Pancreas (tissue), 10 donors: Measurements from ENCODE around the gene CST9. TPM values are rescaled to one million over a fixed set of nuclear protein-coding genes. Genes with fewer than 3 reads are reported as not detected.

Experiments used
- ATAC-seq, 4 donors: fragments of 200-7000 bp; cut with Tn5 transposase; one replicate each; pipeline versions ENCODE4 v1.8.0 to v1.9.1; 2020; ENCODE audit warnings: mild to moderate bottlenecking in 4 of 4, moderate library complexity in 4 of 4
- DNase-seq, 6 donors: peaks; one replicate each; pipeline ENCODE4 v3.0.0-alpha.2; 2020
- FAIRE-seq: peaks from 2 replicates; lab custom pipeline; 2012; peaks lifted over from hg19 to GRCh38; lab: Jason Lieb, UNC
- H3K27ac ChIP-seq, 4 donors: fragments of 200-600 bp; sonication (generic); 1 replicate in 3 of 4; 2 replicates in 1 of 4; pipeline versions ENCODE4 v1.5.0 to v1.8.0; 2020
- H3K27me3 ChIP-seq, 4 donors: fragments of 200-600 bp; one replicate each; pipeline ENCODE4 v1.8.0; 2021
- H3K36me3 ChIP-seq, 3 donors: fragments of 200-600 bp; sonication (generic) in 1 of 3; one replicate each; pipeline versions ENCODE4 v1.5.0 to v1.8.0; 2020 to 2021
- H3K4me1 ChIP-seq, 3 donors: fragments of 200-600 bp; one replicate each; pipeline ENCODE4 v1.8.0; 2021
- H3K4me3 ChIP-seq, 4 donors: fragments of 200-600 bp; sonication (generic) in 2 of 4; one replicate each; pipeline versions ENCODE4 v1.5.0 to v1.8.0; 2020 to 2021
- H3K9me3 ChIP-seq, 4 donors: fragments of 200-600 bp; one replicate each; pipeline ENCODE4 v1.8.0; 2021
- WGBS, 2 donors: extraction: QIAGEN DNeasy Blood & Tissue Kit; methylation state at CpG; one replicate each; pipeline ENCODE4 v1.1.7; 2013; 5-methylcytosine and 5-hydroxymethylcytosine counted together
- intact Hi-C, 3 donors: fragments of 100-400 bp; cut with DNase I; formaldehyde crosslinking; loops; one replicate each; pipeline versions ENCODE4 v1.11.1 to v1.14.2; 2022
- polyA plus RNA-seq, 2 donors: library from polyadenylated mRNA; stranded (reverse); fragments of 200-250 nt; gene quantifications; one replicate each; pipeline ENCODE4 v1.2.3, GENCODE V29; 2013
- total RNA-seq, 6 donors: library from RNA; stranded (reverse); fragmentation: NEBNext Ultra II Directional in 4 of 6; extraction: Animal tissue kit (Norgen Biotek cat#: 25700) in 4 of 6; gene quantifications; one replicate each; pipeline versions ENCODE4 v1.2.1 to v1.2.4, GENCODE V29; 2021 to 2023
- TF ChIP-seq, protein P1 (sequence below), 4 donors: fragments of 200-600 bp; sonication (generic) in 3 of 4; IDR thresholded peaks; one replicate each; pipeline versions ENCODE4 v1.5.0 to v1.8.0; 2021; ENCODE audit warnings: antibody characterized with exemption in 4 of 4
- donor health status: healthy with polysubstance abuse.
- donor health status: DM: no; HTN: no; CAD: no; lungs with moderate emphysema.
- donor health status: DM: no; HTN: no; CAD: no.
- donor health status: control.
- donor health status: control.
- donor health status: Bipolar disorder and iron deficiency.
- donor health status: DM: yes; HTN: yes; CAD: no.
- donor health status: DM: no; HTN: no; CAD: no.
- donor health status: DM: no; HTN: no; CAD: no.
- donor health status: DM: yes; HTN: yes; CAD: no.

The CST9 gene
- total and polyA plus RNA-seq, 8 donors = not detected

DNA sequence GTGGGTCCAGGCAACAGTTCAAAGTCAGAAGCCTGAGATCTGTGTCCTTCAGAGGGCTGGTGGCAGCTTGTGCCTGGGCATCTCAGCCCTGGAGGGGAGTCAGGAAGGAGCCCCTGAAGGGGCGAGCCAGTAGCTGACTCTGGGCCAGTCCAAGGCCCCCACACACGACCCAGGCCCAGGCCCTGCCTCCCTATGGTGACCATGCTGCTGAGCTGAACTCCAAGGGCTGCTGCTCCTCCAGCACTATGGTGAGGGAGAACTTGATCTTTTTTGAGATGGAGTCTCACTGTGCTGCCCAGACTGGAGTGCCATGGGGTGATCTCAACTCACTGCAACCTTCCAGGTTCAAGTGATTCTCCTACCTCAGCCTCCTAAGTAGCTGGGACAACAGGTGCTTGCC is 47.2 kb upstream of the CST9 start:
- H3K27ac ChIP-seq = no peak overlapping the region
- H3K4me3 ChIP-seq = no peak overlapping the region
- no peaks in the 10 kb centered on the region for H3K9me3 ChIP-seq
- TF ChIP-seq, protein P1, sequence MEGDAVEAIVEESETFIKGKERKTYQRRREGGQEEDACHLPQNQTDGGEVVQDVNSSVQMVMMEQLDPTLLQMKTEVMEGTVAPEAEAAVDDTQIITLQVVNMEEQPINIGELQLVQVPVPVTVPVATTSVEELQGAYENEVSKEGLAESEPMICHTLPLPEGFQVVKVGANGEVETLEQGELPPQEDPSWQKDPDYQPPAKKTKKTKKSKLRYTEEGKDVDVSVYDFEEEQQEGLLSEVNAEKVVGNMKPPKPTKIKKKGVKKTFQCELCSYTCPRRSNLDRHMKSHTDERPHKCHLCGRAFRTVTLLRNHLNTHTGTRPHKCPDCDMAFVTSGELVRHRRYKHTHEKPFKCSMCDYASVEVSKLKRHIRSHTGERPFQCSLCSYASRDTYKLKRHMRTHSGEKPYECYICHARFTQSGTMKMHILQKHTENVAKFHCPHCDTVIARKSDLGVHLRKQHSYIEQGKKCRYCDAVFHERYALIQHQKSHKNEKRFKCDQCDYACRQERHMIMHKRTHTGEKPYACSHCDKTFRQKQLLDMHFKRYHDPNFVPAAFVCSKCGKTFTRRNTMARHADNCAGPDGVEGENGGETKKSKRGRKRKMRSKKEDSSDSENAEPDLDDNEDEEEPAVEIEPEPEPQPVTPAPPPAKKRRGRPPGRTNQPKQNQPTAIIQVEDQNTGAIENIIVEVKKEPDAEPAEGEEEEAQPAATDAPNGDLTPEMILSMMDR (IDR thresholded peaks at IDR 0.05) = no peak
- WGBS, 2 donors = 60 to 70% methylated on average over 2 of the region's 2 CpGs
- H3K4me1 ChIP-seq = no peaks in the 10 kb centered on the region
- FAIRE-seq = no peak
- ATAC-seq = no peak
- no peaks in the 10 kb centered on the region for H3K36me3 ChIP-seq
- no peaks in the 10 kb centered on the region for H3K27me3 ChIP-seq
- intact Hi-C loops = no loop called here
- no peak for DNase-seq

DNA sequence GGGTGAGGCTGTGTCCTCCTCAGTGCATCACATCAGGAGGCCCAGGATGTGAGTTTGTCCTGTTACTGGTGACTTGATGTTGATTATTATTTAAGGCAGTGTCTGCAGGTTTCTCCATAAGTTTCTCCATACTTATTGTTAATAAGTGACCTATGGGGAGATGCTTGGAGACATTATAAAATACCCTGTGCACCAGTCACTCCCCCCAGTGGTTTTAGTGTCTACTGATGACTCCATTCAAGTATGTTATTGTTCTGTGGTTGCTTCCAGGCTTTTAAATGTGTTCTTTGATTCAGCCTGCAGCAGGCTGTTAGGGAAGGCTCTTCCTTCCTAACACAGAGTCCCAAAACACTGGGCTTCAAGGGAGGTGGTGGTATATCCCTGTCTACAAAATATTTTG is 46.7 kb upstream of the CST9 start:
- no peak for FAIRE-seq
- intact Hi-C loops = no loop called here

DNA sequence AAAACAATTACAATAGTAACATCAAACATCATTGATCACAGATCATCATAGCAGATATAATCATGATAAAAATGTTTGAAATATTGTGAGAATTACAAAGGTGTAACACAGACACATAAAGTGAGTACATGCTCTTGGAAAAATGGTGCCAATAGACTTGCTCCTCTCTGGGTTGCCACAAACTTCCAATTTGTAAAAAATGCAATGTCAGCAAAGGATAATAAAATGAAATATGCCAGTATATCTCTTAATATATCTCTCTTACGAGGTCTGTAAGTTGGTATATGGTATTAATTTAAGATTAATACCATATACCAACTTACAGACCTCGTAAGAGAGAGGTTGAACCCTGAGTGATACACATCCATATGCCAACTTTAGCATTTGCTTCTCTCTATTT is 45.4 kb upstream of the CST9 start:
- intact Hi-C loops = no loop called here
- Histone ChIP-seq H3K4me3 (no peak overlapping the region), H3K36me3 (no peaks in the 10 kb centered on the region), H3K9me3 (no peaks in the 10 kb centered on the region), H3K27ac (no peak overlapping the region), H3K4me1 (no peaks in the 10 kb centered on the region), H3K27me3 (no peaks in the 10 kb centered on the region)
- FAIRE-seq (no peak), DNase-seq (no peak), ATAC-seq (no peak)
- TF ChIP-seq, protein P1 (IDR thresholded peaks at IDR 0.05) = no peak
- 86 to 87% methylated on average over 2 of the region's 2 CpGs for WGBS, 2 donors

More for the DNA sequence above, 46.7 kb upstream of the CST9 start:
- H3K27me3 ChIP-seq = no peaks in the 10 kb centered on the region
- no peak overlapping the region for H3K27ac ChIP-seq
- H3K36me3 ChIP-seq = no peaks in the 10 kb centered on the region
- TF ChIP-seq, protein P1 (IDR thresholded peaks at IDR 0.05) = no peak
- H3K4me3 ChIP-seq = no peak overlapping the region
- H3K4me1 ChIP-seq = no peaks in the 10 kb centered on the region
- H3K9me3 ChIP-seq = no peaks in the 10 kb centered on the region
- DNase-seq = no peak
- ATAC-seq = no peak

DNA sequence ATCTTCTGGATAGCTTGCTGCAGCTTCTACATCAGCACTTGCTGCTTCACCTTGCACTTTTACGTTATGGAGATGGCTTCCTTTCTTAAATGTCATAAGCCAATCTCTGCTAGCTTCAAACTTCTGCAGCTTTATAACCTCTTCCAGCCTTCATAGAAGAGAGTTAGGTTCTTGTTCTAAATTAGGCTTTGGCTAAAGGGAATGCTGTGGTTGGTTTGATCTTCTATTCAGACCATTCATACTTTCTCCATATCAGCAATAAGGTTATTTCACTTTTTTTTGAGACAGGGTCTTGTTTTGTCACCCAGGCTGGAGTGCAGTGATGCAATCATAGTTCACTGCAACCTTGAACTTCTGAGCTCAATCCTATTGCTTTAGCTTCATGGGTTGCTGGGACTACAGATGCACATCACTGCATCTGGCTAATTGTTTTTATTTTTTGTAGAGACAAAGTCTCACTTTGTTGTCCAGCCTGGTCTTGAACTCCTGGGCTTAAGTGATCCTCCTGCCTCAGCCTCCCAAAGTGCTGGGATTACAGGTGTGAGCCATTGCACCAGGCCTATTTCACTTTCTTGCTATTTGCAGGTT is 44.2 kb upstream of the CST9 start:
- TF ChIP-seq, protein P1 (IDR thresholded peaks at IDR 0.05) = no peak
- Histone ChIP-seq H3K27me3 (no peaks in the 10 kb centered on the region), H3K36me3 (no peaks in the 10 kb centered on the region), H3K9me3 (no peaks in the 10 kb centered on the region), H3K4me3 (no peak overlapping the region), H3K4me1 (no peaks in the 10 kb centered on the region), H3K27ac (no peak overlapping the region)
- no peak for ATAC-seq
- intact Hi-C loops = no loop called here
- no peak for FAIRE-seq
- 62 to 92% methylated on average over 1 of the region's 1 CpG for WGBS, 2 donors
- no peak for DNase-seq

DNA sequence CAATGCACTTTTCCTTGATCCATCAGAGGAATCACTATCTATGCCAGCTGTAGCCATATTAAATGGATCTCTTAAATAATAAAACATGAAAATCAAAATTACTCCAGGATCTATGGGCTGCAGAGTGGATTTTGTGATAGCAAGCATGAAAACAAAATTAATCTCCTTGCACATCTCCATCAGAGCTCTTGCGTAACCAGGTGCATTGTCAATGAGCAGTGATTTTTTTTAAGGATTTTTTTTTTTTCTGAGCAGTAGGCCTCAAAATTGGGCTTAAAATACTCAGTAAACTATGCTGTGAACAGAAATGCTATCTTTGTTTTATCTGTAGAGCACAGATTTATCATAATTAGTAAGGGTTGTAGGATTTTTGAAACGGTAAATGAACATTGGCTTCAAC is 43.5 kb upstream of the CST9 start:
- 78 to 79% methylated on average over 2 of the region's 2 CpGs for WGBS, 2 donors
- DNase-seq (no peak), ATAC-seq (no peak), FAIRE-seq (no peak)
- TF ChIP-seq, protein P1 (IDR thresholded peaks at IDR 0.05) = no peak
- Histone ChIP-seq H3K27ac (no peak overlapping the region), H3K4me3 (no peak overlapping the region), H3K9me3 (no peaks in the 10 kb centered on the region), H3K27me3 (no peaks in the 10 kb centered on the region), H3K36me3 (no peaks in the 10 kb centered on the region), H3K4me1 (no peaks in the 10 kb centered on the region)
- intact Hi-C loops = no loop called here
